ENCODE measurements around the gene TADA2B. TPM values are rescaled to one million over a fixed set of nuclear protein-coding genes. Genes with fewer than 3 reads are reported as not detected.
"Not testable (repeated sequence)": the region's sequence is repeated elsewhere in the genome, so short reads cannot be mapped to it uniquely, and the experiment has no call there.

TADA2B gene
- total and polyA plus RNA-seq, 4 donors, result 3.6 to 13.8 (median 12.6) TPM

GRCh38 chr4:7095611-7096155 is 52.5 kb downstream of the TADA2B start (continued):
- TF ChIP-seq HNF4A (conservative IDR thresholded peaks at IDR 0.05) (no peak), RXRA (IDR thresholded peaks at IDR 0.05) (no peak)

DNA sequence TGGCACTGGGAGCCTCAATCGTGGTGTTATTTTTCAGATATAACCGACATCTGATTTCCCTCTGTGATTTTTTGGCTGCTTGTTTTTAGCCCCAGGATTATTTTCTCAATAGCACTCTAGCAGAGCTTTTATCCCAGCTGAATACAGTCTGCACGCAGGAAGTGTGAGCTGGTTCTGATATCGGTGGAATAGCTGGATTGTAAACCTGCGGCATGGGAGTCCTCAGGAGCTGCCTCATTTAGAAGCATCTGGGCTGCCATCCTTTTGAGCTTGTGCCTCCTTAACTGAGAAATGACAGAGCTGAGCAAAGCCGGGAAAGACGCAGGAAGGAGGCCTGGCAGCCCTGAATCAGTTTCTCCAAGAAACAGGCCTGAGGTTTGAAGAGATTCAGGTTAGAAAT is 53.1 kb downstream of the TADA2B start:
- no peak overlapping the region for H3K9ac ChIP-seq (ENCODE audit: low read depth in 1 of 2, low read length in 2 of 2)
- no peak for DNase-seq (ENCODE audit: low spot score)

DNA sequence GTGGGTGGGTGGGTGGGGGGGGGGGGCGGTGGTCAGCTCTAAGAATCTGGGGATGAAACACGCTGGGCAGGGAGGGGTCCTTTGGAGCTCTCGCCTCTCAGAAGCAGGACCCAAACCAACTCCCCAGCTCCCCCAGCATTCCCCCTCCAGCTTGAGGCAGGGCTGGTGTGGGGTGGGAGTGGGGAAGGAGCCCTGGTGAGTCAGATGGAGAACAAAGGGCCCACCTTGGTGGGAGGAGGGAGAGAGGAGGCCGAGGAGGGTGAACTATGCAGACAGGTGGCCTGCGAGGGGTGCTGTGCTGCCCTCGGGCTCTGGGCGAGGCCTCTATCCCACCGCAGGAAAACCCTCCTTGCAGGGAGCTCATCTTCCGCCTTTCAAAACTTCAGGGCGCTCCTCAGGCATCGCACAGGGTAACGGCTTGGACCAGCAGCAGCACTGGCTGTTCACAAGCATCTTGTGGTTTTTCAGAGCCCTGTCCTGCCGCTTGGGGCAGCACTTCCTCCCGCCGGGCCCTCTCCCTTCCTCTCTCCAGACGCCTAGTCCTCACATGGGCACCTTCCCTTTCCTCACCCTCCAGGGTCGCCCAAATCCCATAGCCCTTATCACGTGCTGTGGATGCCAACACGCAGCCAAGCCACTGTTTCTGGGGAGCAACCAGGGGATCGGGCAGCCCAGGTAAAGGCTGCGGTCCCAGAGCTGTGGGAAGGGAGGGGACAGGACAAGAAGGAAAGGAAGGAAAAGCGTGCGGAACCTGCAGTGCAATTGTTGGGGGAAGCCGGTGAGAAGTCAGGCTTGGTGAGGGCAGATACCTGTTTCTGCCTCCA is 58.7 kb downstream of the TADA2B start:
- no peak for TF ChIP-seq RXRA (IDR thresholded peaks at IDR 0.05)
- peak; percentile 67 to 77 for TF ChIP-seq RAD21 (IDR thresholded peaks at IDR 0.05)
- TF ChIP-seq EGR1 (IDR thresholded peaks at IDR 0.05; ENCODE audit: low read depth in 2 of 2), result no peak
- TF ChIP-seq, protein P1, sequence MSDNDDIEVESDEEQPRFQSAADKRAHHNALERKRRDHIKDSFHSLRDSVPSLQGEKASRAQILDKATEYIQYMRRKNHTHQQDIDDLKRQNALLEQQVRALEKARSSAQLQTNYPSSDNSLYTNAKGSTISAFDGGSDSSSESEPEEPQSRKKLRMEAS (IDR thresholded peaks at IDR 0.05), result no peak
- TF ChIP-seq, protein P2, sequence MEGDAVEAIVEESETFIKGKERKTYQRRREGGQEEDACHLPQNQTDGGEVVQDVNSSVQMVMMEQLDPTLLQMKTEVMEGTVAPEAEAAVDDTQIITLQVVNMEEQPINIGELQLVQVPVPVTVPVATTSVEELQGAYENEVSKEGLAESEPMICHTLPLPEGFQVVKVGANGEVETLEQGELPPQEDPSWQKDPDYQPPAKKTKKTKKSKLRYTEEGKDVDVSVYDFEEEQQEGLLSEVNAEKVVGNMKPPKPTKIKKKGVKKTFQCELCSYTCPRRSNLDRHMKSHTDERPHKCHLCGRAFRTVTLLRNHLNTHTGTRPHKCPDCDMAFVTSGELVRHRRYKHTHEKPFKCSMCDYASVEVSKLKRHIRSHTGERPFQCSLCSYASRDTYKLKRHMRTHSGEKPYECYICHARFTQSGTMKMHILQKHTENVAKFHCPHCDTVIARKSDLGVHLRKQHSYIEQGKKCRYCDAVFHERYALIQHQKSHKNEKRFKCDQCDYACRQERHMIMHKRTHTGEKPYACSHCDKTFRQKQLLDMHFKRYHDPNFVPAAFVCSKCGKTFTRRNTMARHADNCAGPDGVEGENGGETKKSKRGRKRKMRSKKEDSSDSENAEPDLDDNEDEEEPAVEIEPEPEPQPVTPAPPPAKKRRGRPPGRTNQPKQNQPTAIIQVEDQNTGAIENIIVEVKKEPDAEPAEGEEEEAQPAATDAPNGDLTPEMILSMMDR (IDR thresholded peaks at IDR 0.05; ENCODE audit: low read depth, low read length, missing input control), result peak; percentile 58
- H3K36me3 ChIP-seq (ENCODE audit: control insufficient read depth in 4 of 4, insufficient read depth in 3 of 4, low read depth in 1 of 4, low read length in 3 of 4), result no peaks in the 10 kb centered on the region
- WGBS, result 26% methylated on average over 24 of the region's 24 CpGs
- H3K9me3 ChIP-seq (ENCODE audit: control insufficient read depth in 4 of 4, low read length in 3 of 4), result no peaks in the 10 kb centered on the region
- peak; percentile 60 for DNase-seq (ENCODE audit: low spot score)
- no peaks in the 10 kb centered on the region for H3K27me3 ChIP-seq (ENCODE audit: control insufficient read depth in 4 of 4, insufficient read depth in 4 of 4, low read length in 3 of 4)
- H3K9ac ChIP-seq (ENCODE audit: low read depth in 1 of 2, low read length in 2 of 2), result no peak overlapping the region
- peak overlapping the region; percentile 1 to 52 (median 25) for H3K4me3 ChIP-seq (ENCODE audit: low read depth in 1 of 3, low read length in 3 of 3)
- no peak overlapping the region for H3K27ac ChIP-seq (ENCODE audit: low read depth in 1 of 2, low read length in 2 of 2)
- peaks cover 3 to 25% (median 20%) of the 10 kb centered on the region in 4 donors for H3K4me1 ChIP-seq (ENCODE audit: control insufficient read depth in 4 of 4, insufficient read depth in 4 of 4, low read length in 3 of 4)

More for the DNA sequence above, 53.1 kb downstream of the TADA2B start:
- H3K27ac ChIP-seq (ENCODE audit: low read depth in 1 of 2, low read length in 2 of 2), result no peak overlapping the region
- H3K27me3 ChIP-seq (ENCODE audit: control insufficient read depth in 4 of 4, insufficient read depth in 4 of 4, low read length in 3 of 4), result no peaks in the 10 kb centered on the region
- H3K4me3 ChIP-seq (ENCODE audit: low read depth in 1 of 3, low read length in 3 of 3), result no peak overlapping the region
- no peaks in the 10 kb centered on the region for H3K9me3 ChIP-seq (ENCODE audit: control insufficient read depth in 4 of 4, low read length in 3 of 4)
- 95% methylated on average over 7 of the region's 7 CpGs for WGBS
- H3K4me1 ChIP-seq (ENCODE audit: control insufficient read depth in 4 of 4, insufficient read depth in 4 of 4, low read length in 3 of 4), result no peaks in the 10 kb centered on the region
- TF ChIP-seq FOXA2 (IDR thresholded peaks at IDR 0.05) (no peak), NR2F2 (IDR thresholded peaks at IDR 0.05) (no peak), YY1 (IDR thresholded peaks at IDR 0.05) (no peak), TAF1 (conservative IDR thresholded peaks at IDR 0.05) (no peak), JUND (IDR thresholded peaks at IDR 0.05) (no peak)
- TF ChIP-seq, protein P1 (IDR thresholded peaks at IDR 0.05), result no peak
- no peaks in the 10 kb centered on the region for H3K36me3 ChIP-seq (ENCODE audit: control insufficient read depth in 4 of 4, insufficient read depth in 3 of 4, low read depth in 1 of 4, low read length in 3 of 4)

DNA sequence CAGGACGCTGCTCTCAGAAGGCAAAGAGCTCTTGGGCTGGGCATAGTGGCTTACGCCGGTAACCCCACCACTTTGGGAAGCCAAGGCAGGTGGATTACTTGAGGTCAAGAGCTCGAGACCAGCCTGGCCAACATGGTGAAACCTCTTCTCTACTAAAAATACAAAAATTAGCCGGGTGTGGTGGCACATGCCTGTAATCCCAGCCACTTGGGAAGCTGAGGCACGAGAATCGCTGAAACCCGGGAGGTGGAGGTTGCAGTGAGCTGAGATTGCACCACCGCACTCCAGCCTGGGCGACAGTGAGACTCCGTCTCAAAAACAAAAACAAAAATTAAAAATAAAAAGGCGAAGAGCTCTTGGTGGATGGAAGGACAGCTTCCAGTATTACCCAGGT is 59.3 kb downstream of the TADA2B start:
- DNase-seq (ENCODE audit: low spot score); H3K27me3 ChIP-seq (ENCODE audit: control insufficient read depth in 4 of 4, insufficient read depth in 4 of 4, low read length in 3 of 4); H3K36me3 ChIP-seq (ENCODE audit: control insufficient read depth in 4 of 4, insufficient read depth in 3 of 4, low read depth in 1 of 4, low read length in 3 of 4); H3K9me3 ChIP-seq (ENCODE audit: control insufficient read depth in 4 of 4, low read length in 3 of 4): not testable (repeated sequence)
- 47% methylated on average over 12 of the region's 12 CpGs for WGBS
- Histone ChIP-seq H3K9ac (ENCODE audit: low read depth in 1 of 2, low read length in 2 of 2) (peak overlapping the region in 1 of 2 donors; percentile 57), H3K4me3 (ENCODE audit: low read depth in 1 of 3, low read length in 3 of 3) (peak overlapping the region; percentile 59 to 83 (median 75)), H3K27ac (ENCODE audit: low read depth in 1 of 2, low read length in 2 of 2) (peak overlapping the region; percentile 69 to 73), H3K4me1 (ENCODE audit: control insufficient read depth in 4 of 4, insufficient read depth in 4 of 4, low read length in 3 of 4) (peaks cover 3 to 25% (median 20%) of the 10 kb centered on the region in 4 donors)
